PC-3 (cell line): Measurements from ENCODE around the gene TGFB2.

Experiments used
- CTCF ChIP-seq: fragments of 300-600 bp; sonication (generic); conservative IDR thresholded peaks from 2 replicates; pipeline ENCODE4 v1.5.1; 2017; ENCODE audit warnings: antibody characterized with exemption, low read depth, mild to moderate bottlenecking, low read length
- EZH2 ChIP-seq: fragments of 300-600 bp; sonication (generic); IDR thresholded peaks from one replicate; pipeline ENCODE4 v1.6.1; 2017; ENCODE audit warnings: antibody characterized with exemption, mild to moderate bottlenecking, low read length; ENCODE audit not compliant: unreplicated experiment
- EZH2phosphoT487 ChIP-seq: fragments of 300-600 bp; sonication (generic); IDR thresholded peaks from 2 replicates; pipeline ENCODE4 v1.6.1; 2018; ENCODE audit warnings: mild to moderate bottlenecking, antibody characterized with exemption, low read length, borderline replicate concordance

GRCh38 chr1:218473522-218473921 lies 128.4 kb downstream of the TGFB2 start:
- TF ChIP-seq CTCF (no peak), EZH2 (no peak), EZH2phosphoT487 (no peak)
